ELF-1 (cell line): ENCODE results near the gene TMEM98.
A peak's percentile ranks its signal among the peaks of the same experiment; 100 is the strongest.
"Not testable (repeated sequence)": the region's sequence is repeated elsewhere in the genome, so short reads cannot be mapped to it uniquely, and the experiment has no call there.

ENCODE experiments used
- DNase-seq: peaks from one replicate; pipeline ENCODE4 v3.0.0-alpha.2; 2016; ENCODE audit warnings: low read depth, low spot score

The TMEM98 gene

DNA sequence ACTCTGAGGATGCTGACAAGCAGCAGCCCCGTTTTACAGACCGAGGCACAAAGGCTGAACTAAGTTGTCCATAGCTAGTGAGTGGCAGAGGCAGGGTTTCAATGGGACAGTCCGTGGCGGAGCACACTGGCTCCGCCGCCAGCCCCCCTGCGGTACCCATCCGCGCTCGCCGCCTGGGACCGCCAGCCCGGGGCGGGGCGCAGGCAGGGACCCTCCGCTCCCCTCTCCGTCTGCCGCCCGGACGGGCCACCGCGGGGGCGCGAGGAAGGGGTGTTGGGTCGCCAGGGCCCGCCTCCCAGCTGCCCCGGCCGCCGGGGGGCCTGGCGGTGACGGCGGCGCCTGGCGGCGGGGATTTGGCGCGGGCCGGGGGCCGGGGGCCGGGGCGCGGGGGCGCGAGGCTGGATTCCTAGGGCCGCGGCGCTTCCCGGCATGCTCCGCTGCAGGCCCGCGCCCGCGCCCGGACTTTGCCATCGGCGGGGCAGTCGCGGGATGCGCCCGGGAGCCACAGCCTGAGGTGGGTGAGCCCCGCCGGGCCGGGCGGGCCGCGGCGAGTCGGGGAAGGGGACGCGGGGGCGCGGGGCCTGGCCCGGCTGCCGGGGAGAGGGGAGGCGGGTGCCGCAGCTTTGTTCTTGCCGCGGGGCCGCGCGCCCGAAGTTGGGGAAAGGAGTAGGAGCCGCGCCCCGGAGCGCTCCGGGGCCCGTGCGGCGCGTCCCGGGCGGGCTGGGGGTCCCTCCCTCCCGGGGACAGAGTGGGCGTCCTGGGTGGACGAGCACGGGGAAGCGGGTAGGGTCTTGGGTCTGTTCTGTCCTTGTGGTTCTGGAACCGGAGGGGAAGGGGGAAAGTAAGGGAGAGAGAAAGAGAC lies at the start of gene TMEM98:
TSS of gene TMEM98 (plus strand) at position 430 of the 862 bp plus-strand sequence. CDS start 3,376 bp downstream, outside the sequence.
- peak; percentile 45 for DNase-seq

DNA sequence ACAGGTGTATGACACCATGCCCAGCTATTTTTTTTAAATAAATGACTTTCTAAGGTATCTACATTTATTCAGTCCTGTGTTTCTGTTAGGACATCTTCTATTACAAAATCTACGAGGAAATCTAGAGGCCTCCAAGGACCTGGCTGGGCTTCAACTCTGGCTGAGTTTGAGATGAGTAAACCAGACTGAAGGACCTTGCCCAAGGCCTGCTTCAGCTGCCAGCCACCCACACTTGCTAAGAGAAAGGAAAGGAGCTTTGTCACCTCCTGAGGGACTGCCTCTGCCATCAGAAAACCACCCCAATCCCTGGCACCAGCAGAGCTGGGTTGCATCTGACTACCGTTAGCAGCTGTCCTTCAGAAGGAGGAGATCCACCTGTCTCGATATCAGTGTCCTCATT lies 49.7 kb upstream of the TMEM98 start:
- DNase-seq = no peak

- DNase-seq = no peak
These were observed 48.8 kb upstream of the TMEM98 start for GRCh38 chr17:32879134-32879533.

- DNase-seq = no peak
These were observed 47.1 kb upstream of the TMEM98 start for GRCh38 chr17:32880671-32881453.

DNA sequence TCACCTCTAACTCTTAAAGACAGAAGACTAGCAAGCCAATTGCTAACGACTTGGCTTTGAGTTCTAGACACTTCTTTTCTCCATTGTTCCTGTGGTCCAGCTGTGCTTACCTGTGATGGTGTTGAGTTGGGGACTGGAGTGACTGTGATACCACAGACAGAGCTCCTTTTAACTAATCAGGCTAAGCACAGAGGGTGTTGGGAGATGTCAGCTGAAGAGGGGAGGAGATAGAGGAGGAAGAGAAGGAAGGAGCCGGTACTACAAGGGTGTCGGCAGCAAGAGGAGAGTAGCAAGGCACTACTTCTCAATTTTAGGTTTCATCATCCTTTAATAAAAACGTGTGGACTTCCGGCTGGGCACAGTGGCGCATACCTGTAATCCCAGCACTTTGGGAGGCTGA lies 45.9 kb upstream of the TMEM98 start:
- no peak for DNase-seq

DNA sequence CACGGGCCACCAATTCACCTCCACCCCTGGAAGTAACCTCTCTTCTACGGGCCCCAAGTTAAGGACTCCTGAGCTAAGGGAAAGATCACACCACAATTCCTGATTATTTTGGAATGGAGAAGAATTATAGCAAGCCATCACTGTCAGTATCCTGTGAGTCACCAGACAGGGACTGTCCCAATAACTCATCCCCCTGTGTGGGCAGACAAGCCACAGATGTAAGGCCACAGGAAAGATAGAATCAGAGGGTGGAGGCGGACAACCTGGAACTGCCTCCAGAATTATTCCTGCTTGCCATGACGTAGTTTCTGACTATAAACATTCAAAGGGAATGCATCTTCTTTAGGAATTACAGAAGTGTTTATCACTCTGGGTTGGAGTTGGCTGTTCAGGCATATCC lies 45.2 kb upstream of the TMEM98 start:
- DNase-seq = no peak

DNA sequence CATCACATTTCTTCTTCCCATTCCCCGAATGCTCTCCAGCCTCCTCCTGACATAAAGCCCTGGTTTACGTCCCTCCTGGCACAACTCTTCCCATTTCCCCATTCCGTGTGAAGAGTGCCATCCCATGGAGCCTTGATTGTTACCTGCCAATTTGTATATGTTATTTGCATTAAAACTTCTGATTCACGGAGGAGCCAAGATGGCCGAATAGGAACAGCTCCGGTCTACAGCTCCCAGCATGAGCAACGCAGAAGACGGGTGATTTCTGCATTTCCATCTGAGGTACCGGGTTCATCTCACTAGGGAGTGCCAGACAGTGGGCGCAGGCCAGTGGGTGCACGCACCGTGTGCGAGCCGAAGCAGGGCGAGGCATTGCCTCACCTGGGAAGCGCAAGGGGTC lies 41.0 kb upstream of the TMEM98 start:
- DNase-seq = peak; percentile 16

GRCh38 chr17:32887410-32887809 lies 40.5 kb upstream of the TMEM98 start:
- not testable (repeated sequence) for DNase-seq

- DNase-seq = peak; percentile 16
These were observed 33.7 kb upstream of the TMEM98 start for GRCh38 chr17:32894245-32894644.

DNA sequence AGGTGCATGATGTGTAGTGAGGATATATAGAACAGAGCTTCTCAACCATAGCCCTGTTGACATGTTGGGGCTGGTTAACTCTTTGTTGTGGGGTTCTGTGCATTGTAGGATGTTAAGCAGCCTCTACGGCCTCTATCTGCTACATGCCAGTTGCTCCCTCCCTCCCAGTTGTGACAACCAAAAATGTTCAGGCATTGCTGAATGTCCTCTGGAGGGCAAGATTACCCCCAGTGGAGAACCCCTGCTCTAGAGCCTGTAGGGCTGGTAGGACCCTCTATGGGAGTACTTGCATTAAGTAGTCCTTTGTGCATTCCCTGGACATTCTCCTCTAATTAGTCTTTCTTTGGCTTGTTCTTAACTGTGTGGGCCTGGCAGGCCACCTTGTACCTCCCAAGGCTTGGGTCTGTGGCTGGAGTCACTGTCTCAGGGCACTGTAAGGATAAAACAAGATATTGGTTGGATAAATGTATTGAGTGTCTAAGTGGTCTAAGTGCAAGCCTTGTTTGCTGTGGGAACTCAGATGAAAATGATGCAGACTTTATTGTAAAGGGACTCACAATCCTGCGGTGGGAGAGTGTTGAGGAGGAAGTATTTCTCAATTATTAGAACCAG lies 31.2 kb upstream of the TMEM98 start:
- DNase-seq = no peak

DNA sequence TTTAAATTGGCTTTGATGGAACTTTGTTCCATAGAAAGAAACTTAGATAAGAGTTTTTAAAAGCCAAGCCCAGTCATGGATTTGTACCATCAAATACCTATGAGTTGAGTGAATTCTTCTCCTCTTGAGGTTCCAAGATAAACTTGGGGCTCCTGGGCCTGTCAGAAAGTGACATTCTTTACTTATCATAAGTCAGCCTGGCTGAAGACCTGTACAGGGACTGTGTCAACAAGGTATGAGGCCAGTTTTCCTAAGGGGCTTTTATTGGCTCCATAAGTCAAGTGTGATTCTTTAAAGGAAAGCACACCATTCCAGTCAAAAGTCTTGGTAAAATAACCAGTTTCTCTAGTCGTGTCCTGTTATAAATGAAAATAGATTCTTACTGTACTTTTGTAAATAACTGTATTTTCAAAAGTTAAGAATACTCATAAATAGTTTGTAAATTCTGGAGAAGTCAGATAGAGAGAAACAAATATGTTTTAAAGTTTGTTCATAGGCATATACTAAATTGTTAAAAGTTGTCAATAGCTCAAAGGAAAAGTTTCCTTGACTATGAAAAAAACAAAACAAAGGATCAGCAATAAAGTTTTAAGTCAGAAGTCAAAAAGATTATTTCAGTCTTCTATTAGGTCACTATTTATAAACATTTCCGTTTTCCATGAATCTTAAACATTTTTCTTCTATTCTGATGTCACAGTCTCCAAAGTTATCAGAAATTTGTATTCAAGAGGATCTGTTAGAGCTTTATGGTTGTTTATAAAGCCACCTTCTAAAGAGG lies 28.5 kb upstream of the TMEM98 start:
- DNase-seq = no peak

DNA sequence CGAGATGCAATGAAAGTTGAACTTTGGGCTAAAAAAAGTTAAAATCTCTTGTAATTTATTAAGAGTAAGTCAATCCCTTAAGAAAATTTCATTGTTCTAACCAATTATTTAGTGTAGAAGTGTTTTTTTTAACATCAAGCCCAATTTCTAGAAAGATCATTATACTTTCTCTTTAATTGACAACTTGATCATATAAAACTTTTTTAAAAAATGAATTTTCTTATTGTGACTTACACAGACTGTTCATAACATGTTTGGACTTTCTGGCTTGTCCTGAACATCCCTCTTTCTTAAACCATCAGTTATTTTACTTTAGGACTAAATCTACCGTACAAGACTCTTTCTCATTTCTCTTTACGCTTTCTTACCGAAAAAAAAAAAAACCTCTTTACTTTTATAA lies 26.2 kb upstream of the TMEM98 start:
- DNase-seq = no peak

GRCh38 chr17:32903774-32904673 lies 23.9 kb upstream of the TMEM98 start:
- no peak for DNase-seq

- DNase-seq = no peak
These were observed 23.1 kb upstream of the TMEM98 start for GRCh38 chr17:32904891-32905290.

- DNase-seq = no peak
These were observed 20.4 kb upstream of the TMEM98 start for GRCh38 chr17:32907583-32907982.

- DNase-seq = peak; percentile 84
These were observed 18.1 kb upstream of the TMEM98 start for GRCh38 chr17:32909787-32910369.

- no peak for DNase-seq
These were observed 17.2 kb upstream of the TMEM98 start for GRCh38 chr17:32910769-32911168.

GRCh38 chr17:32912218-32912897 lies 15.6 kb upstream of the TMEM98 start:
- DNase-seq = peak; percentile 73

- no peak for DNase-seq
These were observed 14.4 kb upstream of the TMEM98 start for GRCh38 chr17:32913593-32913992.

- DNase-seq = no peak
These were observed 13.8 kb upstream of the TMEM98 start for GRCh38 chr17:32914181-32914580.
